ENCODE measurements around the gene TMEM61.

Gene TMEM61

DNA sequence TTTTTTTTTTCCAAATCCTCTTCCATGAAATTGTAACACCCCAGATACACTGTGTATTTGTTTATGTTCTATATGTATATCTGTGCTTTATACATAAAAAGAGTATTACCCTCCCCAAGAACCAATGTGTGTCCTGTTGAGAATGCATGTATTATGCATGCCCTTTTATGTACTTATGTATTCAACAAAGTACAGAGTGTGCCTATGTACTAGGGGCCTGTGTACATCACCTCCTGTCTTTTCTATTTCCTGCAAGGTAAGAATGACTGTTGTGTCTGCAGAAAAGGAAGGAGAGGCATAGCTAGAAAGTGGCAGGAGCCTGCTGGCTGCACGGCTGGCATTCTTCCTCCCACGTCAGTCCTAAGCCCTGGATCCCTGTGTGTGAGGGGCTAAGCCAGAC, 7.0 kb downstream of the TMEM61 start:
- DNase-seq, result no peak

DNA sequence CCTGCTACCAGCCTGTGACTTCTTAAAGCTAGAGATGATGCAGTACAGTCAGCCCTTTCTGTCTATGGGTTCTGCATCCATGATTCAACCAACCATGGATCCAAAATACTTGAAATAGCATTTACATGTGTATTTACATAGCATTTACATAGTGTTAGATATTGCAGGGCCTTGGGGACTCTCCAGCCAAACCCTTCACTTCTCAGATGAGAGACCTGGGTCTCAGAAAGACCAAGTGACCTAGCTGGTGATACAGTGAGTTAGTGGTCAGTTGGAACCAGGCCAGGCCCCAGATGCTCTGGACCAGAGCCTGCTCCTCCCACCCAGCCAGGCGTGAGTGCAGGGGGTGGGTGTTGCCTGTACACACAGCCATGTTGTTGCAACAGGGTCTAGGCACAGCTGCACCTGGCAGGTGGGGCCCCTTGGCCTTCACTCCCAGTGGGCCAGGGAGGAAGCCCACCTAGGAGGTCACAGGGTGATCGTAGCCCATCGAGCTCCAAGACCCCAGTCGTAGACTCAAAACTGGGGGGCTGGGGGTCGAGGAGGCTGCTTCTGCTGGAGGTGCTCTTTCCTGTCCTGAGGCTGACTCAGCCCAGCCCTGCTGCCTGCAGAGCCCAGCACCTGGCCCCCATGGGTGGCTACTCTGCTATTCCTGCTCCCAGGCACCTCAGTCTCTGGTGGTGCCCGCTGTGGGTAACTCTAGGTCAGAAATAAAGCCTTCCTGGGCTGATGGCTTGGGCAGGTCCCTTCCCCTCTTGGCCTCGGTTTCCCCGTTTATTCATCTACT, 7.7 kb downstream of the TMEM61 start:
- DNase-seq, result no peak

GRCh38 chr1:54988975-54989374, 8.5 kb downstream of the TMEM61 start:
- no peak for DNase-seq

- no peak for DNase-seq
Observed at GRCh38 chr1:54989473-54989872, 9.0 kb downstream of the TMEM61 start.

GRCh38 chr1:54989968-54990810, 9.8 kb downstream of the TMEM61 start:
- no peak for DNase-seq

DNA sequence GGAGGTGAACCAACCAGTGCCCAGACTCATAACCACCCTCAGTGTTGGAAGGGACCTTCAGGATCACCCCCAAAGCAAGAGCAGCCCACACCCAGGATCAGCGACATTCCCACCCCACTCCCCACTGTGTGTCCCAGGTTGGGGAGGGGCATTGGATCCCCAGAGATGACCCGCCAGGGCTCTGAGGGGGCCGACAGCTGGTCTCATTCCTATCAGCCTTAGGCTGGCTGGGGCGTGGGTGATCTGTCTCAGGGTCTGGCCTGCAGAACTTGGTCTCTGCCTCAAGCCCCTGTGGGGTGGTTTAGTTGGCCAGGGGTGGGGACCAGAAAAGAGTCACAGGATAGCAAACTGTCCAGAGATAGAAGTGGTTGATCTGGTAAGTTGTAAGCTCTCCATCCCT, 10.5 kb downstream of the TMEM61 start:
- DNase-seq, result no peak

GRCh38 chr1:54991939-54992338, 11.5 kb downstream of the TMEM61 start:
- no peak for DNase-seq

DNA sequence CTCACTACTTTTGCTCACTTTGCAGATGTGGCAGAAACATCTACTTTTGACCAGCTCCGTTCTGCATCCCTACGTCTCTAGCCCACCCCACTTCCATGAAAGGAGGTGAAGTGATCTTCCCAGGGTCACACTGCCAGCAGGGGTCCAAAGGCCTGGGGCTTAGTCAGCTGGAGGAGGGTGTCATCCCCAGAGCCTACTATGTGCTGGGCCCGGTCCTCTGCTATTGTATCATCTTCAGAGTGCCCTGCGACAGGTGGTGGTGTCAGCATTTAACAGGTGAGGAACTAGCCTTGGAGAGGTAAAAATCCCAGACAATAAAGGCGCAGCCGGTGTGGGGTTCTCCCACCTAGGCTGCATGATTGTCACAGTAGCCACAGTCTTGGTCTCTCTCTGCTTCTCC, 12.7 kb downstream of the TMEM61 start:
- DNase-seq, result no peak

DNA sequence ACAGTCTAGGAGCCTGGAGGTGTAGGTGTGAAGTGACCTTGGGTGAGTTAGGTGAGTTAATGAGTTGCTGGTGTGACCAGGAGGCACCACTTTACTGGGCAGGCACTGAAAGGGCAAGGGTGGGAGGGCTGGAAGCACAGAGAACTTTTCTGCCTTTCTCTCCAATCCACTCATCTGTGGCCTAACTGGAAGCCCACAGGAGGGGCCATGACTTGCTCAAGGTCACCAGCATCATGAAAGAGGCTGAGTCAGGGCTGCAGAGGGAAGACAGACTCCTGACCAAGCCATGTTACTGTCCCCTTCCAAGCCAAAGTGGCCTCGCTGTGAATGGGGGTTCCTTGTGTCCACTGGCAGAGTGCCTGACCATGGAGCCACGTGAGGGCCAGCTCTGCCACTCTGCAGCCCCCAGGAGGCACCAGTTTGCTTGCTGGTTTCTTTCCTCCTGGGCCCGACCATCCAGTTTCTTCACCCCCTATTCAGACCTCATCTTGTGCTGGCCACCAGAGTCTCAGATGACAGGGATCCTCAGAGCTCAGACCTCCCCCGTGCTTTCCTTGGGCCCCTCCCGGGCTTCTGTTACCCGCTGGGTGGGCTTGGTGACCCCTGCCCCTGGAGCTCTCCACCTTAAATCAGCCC, 14.0 kb downstream of the TMEM61 start:
- DNase-seq, result no peak

GRCh38 chr1:54995013-54995760, 14.8 kb downstream of the TMEM61 start:
- DNase-seq, result no peak

- no peak for DNase-seq
Observed at GRCh38 chr1:54995835-54996234, 15.4 kb downstream of the TMEM61 start.

DNA sequence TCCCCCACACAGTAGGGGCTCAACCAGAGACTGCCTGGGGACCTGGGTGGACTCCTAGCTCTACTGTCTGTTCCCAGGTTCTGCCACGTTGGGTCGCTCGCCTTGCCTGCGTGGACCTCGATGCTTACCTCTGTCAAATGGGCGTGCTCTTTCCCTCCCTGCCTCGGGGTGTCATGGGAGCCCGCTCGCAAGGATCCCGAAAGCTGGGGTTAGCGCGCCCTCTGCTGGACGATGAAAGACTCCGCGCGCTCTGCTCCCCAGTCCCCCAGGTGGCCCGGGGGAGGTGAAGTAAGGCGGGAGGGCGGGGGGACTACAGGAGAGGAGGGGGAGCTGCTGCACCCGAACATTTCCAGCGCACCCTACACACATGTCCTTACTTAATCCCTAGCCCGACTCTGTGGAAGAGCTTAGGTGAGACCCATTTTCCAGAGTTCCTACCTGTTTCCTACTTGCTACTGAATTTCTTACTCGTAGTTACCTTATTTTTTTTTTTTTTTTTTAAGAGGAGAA, 16.0 kb downstream of the TMEM61 start:
- DNase-seq, result no peak

DNA sequence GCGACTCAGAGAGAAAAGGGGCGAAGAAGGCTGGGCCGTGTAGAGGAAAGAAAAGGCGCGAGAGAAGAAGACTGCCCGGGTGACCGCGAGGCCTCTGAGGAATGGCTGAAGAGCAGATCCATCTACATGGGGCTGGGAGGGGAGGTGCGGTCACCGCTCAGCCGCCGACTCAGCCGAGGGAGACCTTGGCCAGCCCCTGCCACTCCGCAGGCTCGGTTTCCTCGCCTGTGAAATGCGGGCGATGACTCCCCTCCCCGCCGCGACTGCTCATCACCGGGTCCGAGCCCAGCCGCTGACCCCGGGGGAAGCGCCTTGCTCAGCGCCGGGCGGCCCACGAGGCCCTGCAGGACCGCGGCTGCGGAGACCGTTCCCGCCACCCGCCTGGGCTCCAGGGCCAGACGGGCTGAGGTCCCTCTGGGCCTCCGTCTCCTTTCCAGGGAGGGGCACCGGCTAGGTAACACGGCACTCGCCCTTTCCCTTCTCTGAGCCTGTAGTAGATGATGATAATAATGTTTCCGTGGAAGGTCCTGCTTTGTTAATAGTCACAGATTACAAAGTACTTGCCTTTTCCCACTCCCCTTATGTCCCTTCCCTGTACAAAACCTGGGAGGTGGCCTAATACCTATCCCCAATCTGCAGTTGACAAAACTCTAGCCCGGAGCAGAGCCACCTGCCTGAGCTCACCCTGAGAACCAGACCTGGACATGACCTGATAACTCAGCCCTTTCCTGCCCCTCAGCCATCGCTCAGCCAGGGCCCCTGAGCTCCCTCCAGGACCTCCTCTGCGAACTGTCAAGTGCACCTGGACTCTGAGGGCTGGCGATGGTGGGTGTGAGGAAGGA, 16.7 kb downstream of the TMEM61 start:
- no peak for DNase-seq

DNA sequence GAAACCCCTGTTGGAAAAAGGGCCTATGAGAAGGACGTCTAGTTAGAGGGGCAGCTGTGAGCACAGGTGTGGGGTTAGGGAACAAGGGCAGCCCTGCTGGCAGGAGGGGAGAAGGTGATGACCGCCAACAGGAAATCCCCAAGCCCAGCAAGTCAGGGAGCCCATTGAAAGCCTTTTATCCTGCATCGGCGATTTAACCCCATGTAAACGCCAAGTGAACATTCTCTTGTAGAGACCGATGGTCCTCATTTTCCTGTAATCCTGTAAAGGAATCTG, 17.2 kb downstream of the TMEM61 start:
- no peak for DNase-seq

DNA sequence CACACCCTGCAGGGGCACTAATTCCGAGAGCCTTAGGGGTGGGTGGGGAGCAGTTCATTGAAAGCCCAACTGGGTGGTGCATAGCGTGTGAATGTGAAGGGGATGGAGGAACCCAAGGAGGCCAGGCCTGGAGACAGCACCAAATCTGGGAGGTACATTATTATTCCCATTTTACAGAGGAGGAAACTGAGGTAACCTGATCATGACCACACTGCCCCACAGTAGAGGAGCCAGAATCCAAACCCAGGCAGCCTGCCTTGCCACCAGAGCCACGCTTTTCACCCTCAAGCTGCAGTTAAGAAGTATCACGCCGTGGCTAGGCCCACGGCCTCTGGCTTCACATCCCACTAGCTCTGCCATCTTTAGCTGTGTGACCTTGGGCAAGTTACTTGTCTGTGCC, 17.7 kb downstream of the TMEM61 start:
- no peak for DNase-seq

- DNase-seq, result no peak
Observed at GRCh38 chr1:54998677-54999076, 18.2 kb downstream of the TMEM61 start, which contains the start of gene BSND. Gene BSND, plus strand, starts transcription at chr1:54998933. Its CDS starts 254 bp downstream, at chr1:54999187.

GRCh38 chr1:55000110-55001085, 20.0 kb downstream of the TMEM61 start:
- DNase-seq, result no peak

DNA sequence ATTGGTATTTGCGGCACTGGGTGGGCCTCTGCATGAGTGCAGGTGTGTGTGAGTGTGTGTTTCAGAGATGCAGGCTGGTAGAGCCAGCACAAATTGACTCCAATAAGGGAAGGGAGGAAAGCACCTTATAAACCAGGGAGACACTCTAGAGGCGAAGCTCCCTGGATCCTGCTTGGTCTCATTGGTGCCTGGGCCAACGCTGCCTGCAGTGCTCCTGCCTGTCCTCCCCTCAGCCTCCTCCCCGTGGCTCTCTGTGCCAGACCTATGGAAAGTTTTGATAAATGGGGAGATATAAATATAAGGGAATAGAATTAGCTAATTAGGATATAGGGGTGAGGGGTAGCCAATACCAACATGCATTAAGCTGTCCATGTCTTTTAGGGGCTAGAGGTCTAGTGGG, 20.9 kb downstream of the TMEM61 start:
- no peak for DNase-seq

- no peak for DNase-seq
Observed at GRCh38 chr1:55002686-55003085, 22.3 kb downstream of the TMEM61 start.

- DNase-seq, result no peak
Observed at GRCh38 chr1:55005351-55006140, 25.1 kb downstream of the TMEM61 start.
